Right lobe of liver (tissue), 6 donors: ENCODE measurements around the gene EPYC. TPM values are rescaled to one million over a fixed set of nuclear protein-coding genes. Genes with fewer than 3 reads are reported as not detected.

ENCODE experiments used
- ATAC-seq, 4 donors: fragments of 200-7000 bp; cut with Tn5 transposase; one replicate each; pipeline ENCODE4 v1.9.1; 2020; ENCODE audit warnings: mild to moderate bottlenecking in 4 of 4, moderate library complexity in 4 of 4
- DNase-seq, 3 donors: peaks; one replicate each; pipeline ENCODE4 v3.0.0-alpha.2; 2020
- H3K27ac ChIP-seq, 3 donors: fragments of 200-600 bp; one replicate each; pipeline ENCODE4 v1.8.0; 2022
- H3K27me3 ChIP-seq, 2 donors: fragments of 200-600 bp; one replicate each; pipeline ENCODE4 v1.8.0; 2022
- H3K36me3 ChIP-seq, 4 donors: fragments of 200-600 bp; sonication (generic) in 1 of 4; one replicate each; pipeline versions ENCODE4 v1.5.1 to v1.8.0; 2017 to 2022; ENCODE audit warnings: control low read depth in 1 of 4
- H3K4me1 ChIP-seq, 4 donors: fragments of 200-600 bp; sonication (generic) in 1 of 4; one replicate each; pipeline versions ENCODE4 v1.5.1 to v1.8.0; 2017 to 2022; ENCODE audit warnings: control low read depth in 1 of 4
- H3K4me3 ChIP-seq, 3 donors: fragments of 200-600 bp; one replicate each; pipeline ENCODE4 v1.8.0; 2022
- H3K9me3 ChIP-seq, 4 donors: fragments of 200-600 bp; sonication (generic) in 1 of 4; one replicate each; pipeline versions ENCODE4 v1.5.1 to v1.8.0; 2017 to 2022; ENCODE audit warnings: control low read depth in 1 of 4
- CTCF ChIP-seq, 4 donors: fragments of 200-600 bp in 3 of 4; fragments of 450-650 bp in 1 of 4; IDR thresholded peaks; one replicate each; pipeline versions ENCODE4 v1.5.1 to v1.8.0; 2016 to 2022; ENCODE audit warnings: antibody characterized with exemption in 4 of 4, mild to moderate bottlenecking in 2 of 4
- POLR2A ChIP-seq: fragments of 450-650 bp; IDR thresholded peaks from one replicate; pipeline ENCODE4 v1.6.1; 2017; ENCODE audit warnings: antibody characterized with exemption, mild to moderate bottlenecking
- WGBS: methylation state at CpG from one replicate; pipeline ENCODE4 v1.1.6; 2018; ENCODE audit warnings: low coverage, low lambda C conversion rate; ENCODE audit not compliant: insufficient coverage; ENCODE audit errors: missing lambda C conversion rate; 5-methylcytosine and 5-hydroxymethylcytosine counted together
- intact Hi-C, 2 donors: fragments of 100-400 bp; cut with DNase I; formaldehyde crosslinking; loops; one replicate each; pipeline versions ENCODE4 v1.11.2 to v1.14.1; 2022
- total RNA-seq, 6 experiments: library from RNA; depleted of rRNA in 2 of 6; stranded (reverse); fragments of >200 nt in 2 of 6; fragmentation: NEBNext Ultra II Directional in 3 of 6; extraction: Animal tissue kit (Norgen Biotek cat#: 25700) in 3 of 6; gene quantifications; one replicate each; pipeline versions ENCODE4 v1.1.0 to v1.2.4, GENCODE V29; 2016 to 2023
- donor health status: DM: no; HTN: yes; CAD: no.
- donor health status: DM: no; HTN: no; CAD: no.
- donor health status: DM: no; HTN: no; CAD: no.
- donor health status: DM: no; HTN: yes; CAD: no.
- donor health status: DM: no; HTN: yes; CAD: no.

The EPYC gene
- total RNA-seq, 6 experiments from 2014 or later: not detected

DNA sequence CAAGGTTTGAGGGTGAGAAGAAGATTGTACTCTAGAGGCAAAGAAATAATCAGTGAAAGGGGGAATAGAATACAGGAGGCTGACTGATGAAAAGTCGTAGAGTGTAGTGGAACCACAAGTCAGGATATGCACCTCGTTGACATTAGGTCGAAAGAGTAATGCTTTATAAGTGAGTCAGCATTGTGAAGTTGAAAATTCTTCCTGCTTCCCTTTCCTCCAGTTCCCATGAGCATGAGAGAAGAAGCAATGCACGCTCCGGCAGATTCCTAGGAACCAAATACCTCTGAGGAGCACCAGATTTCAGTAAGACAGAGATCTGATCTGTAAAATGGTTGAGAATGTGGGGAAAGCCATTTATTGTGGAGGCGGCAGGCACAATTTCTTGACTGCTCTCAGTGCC lies 66.3 kb downstream of the EPYC start:
- no peak overlapping the region for H3K27ac ChIP-seq
- ATAC-seq (peak in 1 of 4 donors; percentile 49), DNase-seq (no peak)
- no peaks in the 10 kb centered on the region for H3K27me3 ChIP-seq
- H3K4me3 ChIP-seq: no peak overlapping the region
- WGBS: 60% methylated on average over 6 of the region's 6 CpGs
- H3K36me3 ChIP-seq: no peaks in the 10 kb centered on the region
- no peaks in the 10 kb centered on the region for H3K9me3 ChIP-seq
- peaks cover 0 to 10% (median 0%) of the 10 kb centered on the region in 4 donors for H3K4me1 ChIP-seq
- TF ChIP-seq CTCF (IDR thresholded peaks at IDR 0.05): no peak
- intact Hi-C loops: no loop called here

GRCh38 chr12:90937651-90938050 lies 67.1 kb downstream of the EPYC start:
- Histone ChIP-seq H3K36me3 (no peaks in the 10 kb centered on the region), H3K4me1 (peaks cover 0 to 10% (median 0%) of the 10 kb centered on the region in 4 donors), H3K27ac (no peak overlapping the region), H3K27me3 (no peaks in the 10 kb centered on the region), H3K9me3 (no peaks in the 10 kb centered on the region), H3K4me3 (no peak overlapping the region)
- TF ChIP-seq CTCF (IDR thresholded peaks at IDR 0.05) (no peak), POLR2A (no peak)
- DNase-seq (no peak), ATAC-seq (no peak)
- intact Hi-C loops: no loop called here
- 53% methylated on average over 2 of the region's 2 CpGs for WGBS

- Histone ChIP-seq H3K27me3 (no peaks in the 10 kb centered on the region), H3K4me1 (peaks cover 0 to 10% (median 0%) of the 10 kb centered on the region in 4 donors), H3K9me3 (no peaks in the 10 kb centered on the region), H3K27ac (no peak overlapping the region), H3K4me3 (no peak overlapping the region), H3K36me3 (no peaks in the 10 kb centered on the region)
- no peak for ATAC-seq
- TF ChIP-seq POLR2A (no peak), CTCF (IDR thresholded peaks at IDR 0.05) (no peak)
- no peak for DNase-seq
- WGBS: 83% methylated on average over 1 of the region's 5 CpGs
- intact Hi-C loops: no loop called here
Observed at GRCh38 chr12:90936230-90937005, 68.4 kb downstream of the EPYC start.

- Histone ChIP-seq H3K27me3 (no peaks in the 10 kb centered on the region), H3K36me3 (no peaks in the 10 kb centered on the region), H3K9me3 (no peaks in the 10 kb centered on the region), H3K27ac (peak overlapping the region in 1 of 3 donors; percentile 45), H3K4me3 (no peak overlapping the region), H3K4me1 (peaks cover 0 to 31% (median 11%) of the 10 kb centered on the region in 4 donors)
- DNase-seq: no peak
- no peak for TF ChIP-seq POLR2A
- TF ChIP-seq CTCF (IDR thresholded peaks at IDR 0.05): no peak
- 36% methylated on average over 5 of the region's 5 CpGs for WGBS
- intact Hi-C loops: no loop called here
- peak; percentile 92 to 97 (median 93) for ATAC-seq
Observed at GRCh38 chr12:90925562-90925961, 79.2 kb downstream of the EPYC start.
